HL-60 (cell line): ENCODE data around the gene GMNN.

Source experiments
- DNase-seq, 2 experiments: peaks; one replicate each; pipeline ENCODE4 v3.0.0-alpha.2; 2010 to 2020; ENCODE audit warnings: low read depth in 1 of 2, low spot score in 1 of 2
- H3K27ac ChIP-seq: fragments of 250-450 bp; sonication (Bioruptor Pico); replicated peaks from 2 replicates; pipeline ENCODE4 v1.5.1; 2020; ENCODE audit warnings: mild to moderate bottlenecking, moderate library complexity
- H3K27me3 ChIP-seq: fragments of 250-450 bp; sonication (Bioruptor Pico); 2 replicates; pipeline ENCODE4 v1.5.1; 2021; ENCODE audit warnings: mild to moderate bottlenecking, moderate library complexity; ENCODE audit not compliant: insufficient read depth, poor library complexity, severe bottlenecking
- H3K4me3 ChIP-seq: replicated peaks from 2 replicates; pipeline ENCODE4 v1.5.1; 2011; ENCODE audit warnings: mild to moderate bottlenecking, control low read depth, low read length; ENCODE audit not compliant: insufficient read depth
- GABPA ChIP-seq: IDR thresholded peaks from 2 replicates; pipeline ENCODE4 v1.6.1; 2012; ENCODE audit warnings: low read depth
- POLR2AphosphoS5 ChIP-seq: IDR thresholded peaks from 2 replicates; pipeline ENCODE4 v1.6.1; 2012; ENCODE audit warnings: low read depth
- SPI1 ChIP-seq: IDR thresholded peaks from 2 replicates; pipeline ENCODE4 v1.6.1; 2012; ENCODE audit warnings: low read depth, mild to moderate bottlenecking, borderline replicate concordance
- TF ChIP-seq, protein P1 (sequence below): IDR thresholded peaks from 2 replicates; pipeline ENCODE4 v1.6.1; 2012; ENCODE audit warnings: low read depth; ENCODE audit not compliant: insufficient replicate concordance
- TF ChIP-seq, protein P2 (sequence below): IDR thresholded peaks from one replicate; pipeline ENCODE4 v1.5.1; 2011; ENCODE audit warnings: low read length, control low read depth, inconsistent platforms; ENCODE audit not compliant: insufficient read depth

Gene GMNN

DNA sequence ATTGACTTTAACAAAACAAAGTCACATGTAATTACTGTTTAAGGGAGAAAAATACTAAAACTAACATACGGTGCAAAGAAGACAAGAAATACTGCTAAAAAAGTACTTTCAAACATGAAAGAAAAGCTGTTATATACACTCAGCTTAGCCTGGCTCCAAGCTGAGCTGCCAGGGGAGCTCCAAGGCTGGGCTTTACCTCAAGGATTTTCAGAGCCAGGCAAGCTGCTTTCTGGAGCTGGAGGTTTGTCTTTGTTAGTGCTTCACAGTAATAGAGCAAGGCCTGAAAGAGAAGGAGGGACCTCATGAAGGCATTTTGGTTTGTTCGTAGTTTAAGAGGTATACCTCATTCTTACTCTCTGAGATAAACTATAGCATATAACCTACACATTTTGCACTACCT lies 43.6 kb downstream of the GMNN start:
- DNase-seq = no peak

DNA sequence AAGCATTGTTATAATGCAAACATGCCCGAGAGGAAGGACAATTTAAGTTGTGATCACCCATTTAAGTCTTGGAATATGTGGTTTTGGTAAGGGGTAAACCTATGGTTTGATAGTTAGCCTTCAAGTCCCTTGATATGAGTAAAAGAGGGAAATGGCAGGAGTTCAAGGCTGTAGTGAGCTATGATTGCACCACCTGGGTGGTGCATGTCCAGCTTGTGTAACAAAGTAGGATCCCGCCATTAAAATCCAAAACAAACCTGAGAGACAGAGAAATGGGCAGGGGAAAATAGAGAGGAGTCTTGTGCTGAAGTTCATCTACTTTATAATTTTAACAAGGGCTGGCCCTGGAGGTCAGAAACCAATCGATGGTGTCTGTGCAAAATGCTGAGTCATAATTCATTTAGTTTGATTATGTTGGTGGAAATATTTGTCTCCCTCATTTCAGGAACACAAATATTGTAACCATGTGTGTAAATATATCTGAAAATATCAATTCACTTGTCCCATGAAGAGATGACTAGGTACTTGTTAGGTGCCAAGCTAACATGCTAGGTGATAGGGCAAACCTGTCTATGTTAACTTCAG lies 47.2 kb downstream of the GMNN start:
- H3K27ac ChIP-seq = no peak overlapping the region
- no peak overlapping the region for H3K4me3 ChIP-seq
- no peak for DNase-seq
- TF ChIP-seq, protein P1, sequence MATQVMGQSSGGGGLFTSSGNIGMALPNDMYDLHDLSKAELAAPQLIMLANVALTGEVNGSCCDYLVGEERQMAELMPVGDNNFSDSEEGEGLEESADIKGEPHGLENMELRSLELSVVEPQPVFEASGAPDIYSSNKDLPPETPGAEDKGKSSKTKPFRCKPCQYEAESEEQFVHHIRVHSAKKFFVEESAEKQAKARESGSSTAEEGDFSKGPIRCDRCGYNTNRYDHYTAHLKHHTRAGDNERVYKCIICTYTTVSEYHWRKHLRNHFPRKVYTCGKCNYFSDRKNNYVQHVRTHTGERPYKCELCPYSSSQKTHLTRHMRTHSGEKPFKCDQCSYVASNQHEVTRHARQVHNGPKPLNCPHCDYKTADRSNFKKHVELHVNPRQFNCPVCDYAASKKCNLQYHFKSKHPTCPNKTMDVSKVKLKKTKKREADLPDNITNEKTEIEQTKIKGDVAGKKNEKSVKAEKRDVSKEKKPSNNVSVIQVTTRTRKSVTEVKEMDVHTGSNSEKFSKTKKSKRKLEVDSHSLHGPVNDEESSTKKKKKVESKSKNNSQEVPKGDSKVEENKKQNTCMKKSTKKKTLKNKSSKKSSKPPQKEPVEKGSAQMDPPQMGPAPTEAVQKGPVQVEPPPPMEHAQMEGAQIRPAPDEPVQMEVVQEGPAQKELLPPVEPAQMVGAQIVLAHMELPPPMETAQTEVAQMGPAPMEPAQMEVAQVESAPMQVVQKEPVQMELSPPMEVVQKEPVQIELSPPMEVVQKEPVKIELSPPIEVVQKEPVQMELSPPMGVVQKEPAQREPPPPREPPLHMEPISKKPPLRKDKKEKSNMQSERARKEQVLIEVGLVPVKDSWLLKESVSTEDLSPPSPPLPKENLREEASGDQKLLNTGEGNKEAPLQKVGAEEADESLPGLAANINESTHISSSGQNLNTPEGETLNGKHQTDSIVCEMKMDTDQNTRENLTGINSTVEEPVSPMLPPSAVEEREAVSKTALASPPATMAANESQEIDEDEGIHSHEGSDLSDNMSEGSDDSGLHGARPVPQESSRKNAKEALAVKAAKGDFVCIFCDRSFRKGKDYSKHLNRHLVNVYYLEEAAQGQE = no peak
- TF ChIP-seq POLR2AphosphoS5 = no peak
- TF ChIP-seq, protein P2, sequence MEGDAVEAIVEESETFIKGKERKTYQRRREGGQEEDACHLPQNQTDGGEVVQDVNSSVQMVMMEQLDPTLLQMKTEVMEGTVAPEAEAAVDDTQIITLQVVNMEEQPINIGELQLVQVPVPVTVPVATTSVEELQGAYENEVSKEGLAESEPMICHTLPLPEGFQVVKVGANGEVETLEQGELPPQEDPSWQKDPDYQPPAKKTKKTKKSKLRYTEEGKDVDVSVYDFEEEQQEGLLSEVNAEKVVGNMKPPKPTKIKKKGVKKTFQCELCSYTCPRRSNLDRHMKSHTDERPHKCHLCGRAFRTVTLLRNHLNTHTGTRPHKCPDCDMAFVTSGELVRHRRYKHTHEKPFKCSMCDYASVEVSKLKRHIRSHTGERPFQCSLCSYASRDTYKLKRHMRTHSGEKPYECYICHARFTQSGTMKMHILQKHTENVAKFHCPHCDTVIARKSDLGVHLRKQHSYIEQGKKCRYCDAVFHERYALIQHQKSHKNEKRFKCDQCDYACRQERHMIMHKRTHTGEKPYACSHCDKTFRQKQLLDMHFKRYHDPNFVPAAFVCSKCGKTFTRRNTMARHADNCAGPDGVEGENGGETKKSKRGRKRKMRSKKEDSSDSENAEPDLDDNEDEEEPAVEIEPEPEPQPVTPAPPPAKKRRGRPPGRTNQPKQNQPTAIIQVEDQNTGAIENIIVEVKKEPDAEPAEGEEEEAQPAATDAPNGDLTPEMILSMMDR = no peak
- no peak for TF ChIP-seq GABPA
- no peak for TF ChIP-seq SPI1
- no peaks in the 10 kb centered on the region for H3K27me3 ChIP-seq

More for the DNA sequence above, 43.6 kb downstream of the GMNN start:
- Histone ChIP-seq H3K4me3 (no peak overlapping the region), H3K27me3 (no peaks in the 10 kb centered on the region), H3K27ac (no peak overlapping the region)
- TF ChIP-seq GABPA (no peak), POLR2AphosphoS5 (no peak), SPI1 (no peak)
- TF ChIP-seq, protein P1 = no peak
- TF ChIP-seq, protein P2 = no peak

DNA sequence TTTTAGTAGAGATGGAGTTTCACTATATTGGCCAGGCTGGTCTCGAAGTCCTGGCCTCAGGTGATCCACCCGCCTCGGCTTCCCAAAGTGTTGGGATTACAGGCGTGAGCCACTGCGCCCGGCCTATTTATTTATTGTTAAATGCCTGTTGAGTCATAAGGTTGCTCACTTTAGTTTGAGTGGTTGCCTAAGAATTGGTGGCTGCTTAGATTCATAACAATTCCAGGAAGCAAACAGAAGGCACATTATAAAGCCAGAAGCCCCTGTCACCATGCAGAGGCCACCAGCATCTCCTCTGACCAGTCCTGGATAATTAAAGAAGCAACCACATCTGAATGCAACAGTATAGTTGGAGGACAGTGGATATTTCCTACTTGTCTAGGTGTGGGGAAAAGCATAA lies 48.0 kb downstream of the GMNN start:
- no peak overlapping the region for H3K27ac ChIP-seq
- DNase-seq = no peak
- no peak overlapping the region for H3K4me3 ChIP-seq
- no peaks in the 10 kb centered on the region for H3K27me3 ChIP-seq
- TF ChIP-seq SPI1 = no peak

DNA sequence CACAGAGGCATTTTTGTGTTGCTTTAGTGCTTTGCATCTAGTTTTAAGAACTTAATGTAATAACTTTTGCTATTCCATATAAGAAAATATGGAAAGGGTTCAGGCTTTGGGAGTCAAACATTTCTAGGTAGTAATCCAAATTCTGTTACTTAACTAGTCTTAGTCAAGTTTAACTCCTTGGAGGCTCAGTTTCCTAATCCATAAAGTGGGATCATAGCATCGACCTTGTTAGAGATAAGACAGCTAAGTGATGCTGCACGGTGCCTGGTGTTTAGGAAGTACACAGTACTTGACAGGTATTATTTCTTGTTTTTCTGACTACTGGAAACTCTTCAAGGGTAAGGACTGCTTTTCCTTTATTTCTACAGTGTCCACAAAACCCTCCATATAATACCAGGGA lies 48.4 kb downstream of the GMNN start:
- Histone ChIP-seq H3K27ac (no peak overlapping the region), H3K27me3 (no peaks in the 10 kb centered on the region), H3K4me3 (no peak overlapping the region)
- TF ChIP-seq GABPA = no peak
- TF ChIP-seq POLR2AphosphoS5 = no peak
- TF ChIP-seq SPI1 = no peak
- TF ChIP-seq, protein P2 = no peak
- TF ChIP-seq, protein P1 = no peak
- no peak for DNase-seq
